Cerebellar cortex (tissue), 1 donor: ENCODE measurements around the gene CRISPLD2.
A peak's percentile ranks its signal among the peaks of the same experiment; 100 is the strongest.
"Not testable (repeated sequence)": the region's sequence is repeated elsewhere in the genome, so short reads cannot be mapped to it uniquely, and the experiment has no call there.

Experiments
- DNase-seq: peaks from one replicate; pipeline ENCODE4 v3.0.0-alpha.2; 2015; ENCODE audit warnings: low spot score

CRISPLD2 gene

DNA sequence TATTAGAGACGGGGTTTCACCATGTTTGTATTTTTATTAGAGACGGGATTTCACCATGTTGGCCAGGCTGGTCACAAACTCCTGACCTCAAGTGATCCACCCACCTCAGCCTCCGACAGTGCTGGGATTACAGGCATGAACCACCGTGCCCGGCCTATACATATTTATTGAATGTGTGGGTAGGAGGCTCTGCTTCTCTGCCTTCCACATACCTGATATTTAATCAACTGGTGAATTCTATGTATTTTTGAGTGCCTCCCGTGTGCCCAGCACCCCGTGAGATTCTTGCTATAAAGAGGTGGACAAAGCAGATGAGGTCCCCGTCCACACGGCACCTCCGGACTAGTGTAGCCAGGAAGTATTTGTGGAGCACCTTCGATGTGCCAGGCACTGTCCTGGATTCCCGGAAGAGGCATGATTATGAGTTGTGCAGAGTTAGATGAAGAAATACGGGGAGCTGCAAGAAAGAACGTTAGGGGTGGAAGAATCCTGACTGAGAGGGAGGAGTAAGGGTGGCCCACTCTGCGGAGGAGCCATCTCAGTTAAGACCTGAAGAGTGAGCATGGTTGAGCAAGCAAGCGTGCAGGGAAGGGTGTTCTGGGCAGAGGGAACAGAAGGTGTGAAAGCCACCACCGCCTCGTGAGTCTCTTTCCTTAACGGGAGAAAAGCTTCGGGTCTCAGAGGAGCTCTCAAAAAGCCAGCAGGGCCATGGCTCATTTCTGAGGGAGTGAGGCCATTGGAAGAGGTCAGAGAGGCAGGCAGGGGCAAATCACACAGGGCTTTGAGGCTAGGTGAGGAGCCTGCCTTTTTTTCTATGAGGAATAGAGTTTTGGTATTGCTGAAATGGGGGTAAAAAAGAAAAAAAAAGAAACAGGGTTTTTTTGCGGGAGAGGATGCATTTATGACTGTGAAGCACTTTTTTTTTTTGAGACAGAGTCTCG lies 21.2 kb downstream of the CRISPLD2 start:
- DNase-seq, result no peak

DNA sequence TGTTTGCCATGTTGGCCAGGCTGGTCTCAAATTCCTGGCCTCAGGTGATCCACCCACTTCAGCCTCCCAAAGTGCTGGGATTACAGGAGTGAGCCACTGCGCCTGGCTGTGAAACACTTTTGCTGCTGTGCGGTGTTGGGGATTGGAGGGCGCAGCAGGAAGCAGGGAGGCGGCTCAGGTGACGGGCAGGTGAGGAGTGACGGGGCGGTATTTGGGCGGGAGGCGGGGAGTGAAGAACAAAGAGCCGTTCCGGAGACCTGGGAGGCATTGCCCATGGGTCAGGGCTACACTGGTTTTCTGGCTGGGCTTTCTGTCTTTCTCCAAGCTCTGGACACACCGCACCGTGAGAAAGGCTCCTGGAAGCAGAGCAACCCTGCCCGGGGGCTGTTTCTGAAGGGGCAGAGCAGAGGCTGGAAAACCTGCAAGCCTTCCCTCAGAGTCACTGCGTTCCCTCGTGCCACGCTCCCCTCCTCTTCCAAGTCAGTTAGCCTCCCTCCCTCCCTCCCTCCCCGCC lies 22.1 kb downstream of the CRISPLD2 start:
- DNase-seq, result no peak

DNA sequence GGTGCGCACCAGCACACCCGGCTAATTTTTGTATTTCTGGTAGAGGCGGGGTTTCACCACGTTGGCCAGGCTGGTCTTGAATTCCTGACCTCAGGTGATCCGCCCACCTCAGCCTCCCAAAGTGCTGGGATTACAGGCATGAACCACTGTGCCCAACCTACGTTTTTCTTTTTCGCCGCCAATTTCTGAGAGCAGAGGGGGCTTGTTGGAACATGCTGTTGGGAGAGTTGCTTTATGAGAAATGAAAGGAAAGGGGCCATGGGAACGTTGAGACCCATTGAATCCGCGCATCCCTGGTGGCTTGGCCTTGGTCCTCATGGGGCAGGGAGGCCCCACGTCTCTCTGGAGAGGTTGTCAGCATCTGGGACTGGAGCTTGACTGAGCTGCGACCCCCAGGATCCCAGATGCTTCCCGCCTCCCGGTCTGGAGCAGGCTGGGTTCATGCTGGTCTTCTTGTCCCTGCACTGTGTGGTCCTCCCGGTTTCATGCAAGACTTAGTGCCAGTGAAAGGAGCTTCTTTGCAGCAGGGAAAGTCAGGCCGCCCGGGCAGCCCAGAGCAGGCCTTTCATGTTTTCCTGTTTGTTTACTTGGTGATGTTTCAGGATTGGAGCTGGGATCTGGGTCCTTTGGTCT lies 22.8 kb downstream of the CRISPLD2 start:
- DNase-seq, result no peak

DNA sequence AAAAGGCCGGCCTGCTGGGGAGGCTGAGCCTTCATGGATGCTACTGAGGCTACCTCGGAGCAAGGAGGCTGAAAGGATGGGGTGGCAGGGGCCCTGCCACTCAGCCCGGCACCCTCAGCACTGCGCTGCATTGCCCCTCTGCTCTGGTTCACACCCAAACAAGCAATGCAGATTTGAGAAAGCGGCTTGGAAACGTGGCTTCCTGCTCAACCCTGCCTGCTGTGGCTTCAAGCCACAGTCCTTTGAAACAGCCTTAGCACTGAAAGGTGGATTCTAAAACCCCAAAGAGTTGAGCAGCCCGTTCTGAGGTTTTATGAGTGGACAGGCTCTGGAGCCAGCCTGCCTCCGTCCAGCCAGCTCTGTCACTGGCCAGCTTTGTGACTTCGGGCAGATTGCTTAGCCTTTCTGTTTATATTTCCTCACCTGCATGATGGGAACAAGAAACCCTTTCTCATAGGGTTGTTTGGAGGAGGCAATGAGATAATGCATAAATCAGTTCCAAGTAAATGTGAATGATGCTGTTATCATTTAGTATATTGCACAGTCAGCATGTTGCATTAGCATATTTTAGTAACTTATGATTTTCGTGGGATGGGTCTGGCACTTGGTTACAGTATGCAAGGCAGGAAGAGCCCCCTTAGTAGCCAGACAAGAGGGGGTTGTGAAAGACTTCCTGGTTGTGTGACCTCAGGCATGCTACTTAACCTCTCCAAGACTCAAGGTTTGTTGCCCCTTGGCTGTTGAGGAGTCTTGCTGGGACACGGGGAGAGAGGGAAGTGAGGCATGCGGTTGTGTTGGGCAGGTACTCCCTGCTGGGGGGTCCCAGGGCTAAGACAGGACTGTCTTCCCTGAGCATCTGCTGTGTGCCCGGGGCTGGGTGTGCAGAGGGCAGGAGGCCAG lies 23.6 kb downstream of the CRISPLD2 start:
- no peak for DNase-seq

DNA sequence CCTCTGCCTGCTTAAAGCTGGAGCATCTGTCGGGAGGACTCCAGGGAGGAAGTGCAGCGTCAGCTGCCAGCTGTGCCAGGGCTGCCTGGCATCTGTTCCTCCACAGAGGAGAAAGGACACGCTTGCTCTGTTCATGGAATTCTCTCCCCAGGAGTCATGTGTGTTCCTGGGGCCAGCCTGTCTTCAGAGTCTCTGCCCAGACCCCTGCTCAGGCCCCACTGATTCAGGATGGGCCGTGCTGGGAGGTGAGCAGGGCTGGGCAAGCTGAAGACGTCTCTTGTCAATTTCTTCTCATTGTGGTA lies 24.2 kb downstream of the CRISPLD2 start:
- no peak for DNase-seq

DNA sequence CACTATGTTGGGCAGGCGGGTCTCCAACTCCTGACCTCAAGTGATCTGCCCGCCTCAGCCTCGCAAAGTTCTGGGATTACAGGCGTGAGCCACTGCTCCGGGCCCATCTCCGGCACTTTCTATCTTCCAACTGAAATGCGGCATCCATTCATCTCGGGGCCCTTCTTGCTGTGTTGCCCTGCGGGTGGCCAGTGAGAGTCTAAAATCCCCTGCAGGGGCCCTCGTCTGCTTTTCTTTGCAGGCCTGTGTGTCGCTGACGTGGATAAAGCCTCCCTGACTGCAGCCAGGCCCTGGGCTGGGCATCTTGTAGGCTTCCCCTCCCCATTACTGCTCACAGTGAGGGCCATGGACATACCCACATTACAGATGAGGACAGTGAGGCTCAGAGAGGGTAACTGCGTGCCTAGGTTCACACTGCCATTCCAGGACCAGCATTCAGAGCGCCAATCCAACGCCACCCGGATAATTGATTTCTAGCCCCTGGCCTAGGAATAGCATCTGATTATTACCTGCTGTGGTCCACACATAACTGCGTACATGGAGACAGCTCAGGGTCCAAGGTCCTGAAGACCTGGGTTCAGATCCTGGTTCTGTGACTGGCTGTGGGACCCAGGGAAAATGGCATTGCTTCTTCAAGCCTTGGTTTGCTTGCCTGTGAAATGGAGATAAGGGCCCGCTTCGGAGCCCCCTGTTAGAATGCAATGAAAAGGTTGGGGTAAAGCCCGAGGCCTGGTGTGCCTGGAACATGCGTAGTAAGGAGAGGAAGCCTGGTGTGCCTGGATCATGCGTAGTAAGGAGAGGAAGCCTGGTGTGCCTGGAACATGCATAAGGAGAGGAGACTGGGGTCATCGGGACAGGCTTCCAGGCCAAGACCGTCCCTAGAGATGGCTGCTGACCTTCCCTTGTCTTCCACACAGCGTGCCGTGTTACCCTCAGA lies 25.0 kb downstream of the CRISPLD2 start:
- no peak for DNase-seq

DNA sequence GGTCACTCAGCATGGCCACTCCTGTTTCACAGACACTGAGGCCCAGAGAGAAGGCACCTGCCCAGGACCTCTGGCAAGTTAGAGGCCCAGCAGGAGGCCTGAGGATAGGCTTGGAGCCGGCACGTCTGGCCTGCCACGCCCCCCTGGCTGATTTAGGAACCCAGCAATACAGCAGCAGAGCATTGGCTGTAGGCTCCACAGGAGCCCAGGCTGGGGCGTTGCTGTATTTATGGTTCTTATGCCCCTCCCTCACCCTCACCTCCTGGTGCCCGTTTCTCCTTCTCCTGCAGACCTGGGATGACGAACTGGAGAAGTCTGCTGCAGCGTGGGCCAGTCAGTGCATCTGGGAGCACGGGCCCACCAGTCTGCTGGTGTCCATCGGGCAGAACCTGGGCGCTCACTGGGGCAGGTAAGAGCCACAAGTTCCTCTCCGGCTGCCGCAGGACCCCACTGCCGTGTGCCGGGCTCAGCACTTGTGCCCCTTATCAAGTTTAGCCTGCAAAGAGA lies 25.8 kb downstream of the CRISPLD2 start:
- DNase-seq, result no peak

DNA sequence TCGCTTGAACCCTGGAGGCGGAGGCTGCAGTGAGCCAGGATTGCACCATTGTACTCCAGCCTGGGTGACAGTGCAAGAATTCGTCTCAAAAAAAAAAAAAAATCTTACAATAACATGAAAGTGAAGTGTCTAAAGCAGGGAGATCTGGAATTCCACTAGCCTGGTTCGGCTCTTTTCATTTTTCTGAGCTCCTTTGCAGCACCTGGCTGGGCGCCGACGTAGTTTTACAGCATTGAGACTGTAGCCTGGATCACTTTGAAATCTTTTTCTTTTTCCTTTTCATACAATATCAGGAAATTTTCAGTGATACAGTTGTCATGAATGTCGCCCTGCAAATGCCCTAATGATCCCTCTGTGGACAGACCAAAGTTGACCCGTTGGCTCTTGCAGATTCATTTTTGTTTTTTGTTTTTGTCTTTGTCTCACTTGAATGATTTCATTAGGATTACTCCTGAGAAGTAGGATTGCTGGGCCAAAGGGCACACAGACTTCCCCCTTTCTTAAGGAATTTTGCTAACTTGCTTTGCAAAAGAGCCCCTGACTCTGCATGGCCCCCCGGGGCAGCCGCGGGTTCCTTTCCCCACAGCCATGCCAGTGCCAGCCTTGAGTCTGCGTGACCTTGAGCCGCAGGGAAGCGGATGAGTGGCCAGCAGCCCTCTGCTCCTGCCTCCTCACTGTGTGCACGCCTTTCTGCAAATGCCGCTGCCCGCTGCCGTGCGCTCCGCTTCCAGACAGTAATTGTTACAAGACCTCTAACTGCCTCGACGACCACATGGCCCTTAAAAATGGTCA lies 28.0 kb downstream of the CRISPLD2 start:
- DNase-seq, result peak; percentile 37

DNA sequence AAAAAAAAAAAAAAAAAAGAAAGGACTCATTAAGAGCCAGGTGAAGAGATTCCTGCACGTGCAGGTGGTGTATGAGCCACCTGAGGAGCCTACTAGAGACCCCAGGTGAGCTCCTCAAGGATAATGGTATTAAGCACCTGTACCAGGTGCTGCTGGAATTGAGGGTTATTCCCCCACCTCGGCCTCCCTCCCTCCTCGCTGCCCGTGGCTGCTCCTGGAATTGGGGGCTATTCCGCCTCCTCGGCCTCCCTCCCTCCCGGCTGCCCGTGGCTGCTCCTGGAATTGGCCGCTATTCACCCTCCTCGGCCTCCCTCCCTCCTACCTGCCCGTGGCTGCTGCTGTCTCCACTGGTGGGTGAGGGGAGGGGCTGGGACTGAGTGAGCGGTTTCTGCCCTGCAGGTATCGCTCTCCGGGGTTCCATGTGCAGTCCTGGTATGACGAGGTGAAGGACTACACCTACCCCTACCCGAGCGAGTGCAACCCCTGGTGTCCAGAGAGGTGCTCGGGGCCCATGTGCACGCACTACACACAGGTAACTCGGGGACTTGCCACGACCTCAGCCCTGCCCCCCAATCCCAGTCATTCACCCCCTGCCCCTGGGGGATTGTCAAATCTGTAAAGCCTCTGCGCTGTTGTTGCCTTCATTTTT lies 29.3 kb downstream of the CRISPLD2 start:
- DNase-seq, result no peak

DNA sequence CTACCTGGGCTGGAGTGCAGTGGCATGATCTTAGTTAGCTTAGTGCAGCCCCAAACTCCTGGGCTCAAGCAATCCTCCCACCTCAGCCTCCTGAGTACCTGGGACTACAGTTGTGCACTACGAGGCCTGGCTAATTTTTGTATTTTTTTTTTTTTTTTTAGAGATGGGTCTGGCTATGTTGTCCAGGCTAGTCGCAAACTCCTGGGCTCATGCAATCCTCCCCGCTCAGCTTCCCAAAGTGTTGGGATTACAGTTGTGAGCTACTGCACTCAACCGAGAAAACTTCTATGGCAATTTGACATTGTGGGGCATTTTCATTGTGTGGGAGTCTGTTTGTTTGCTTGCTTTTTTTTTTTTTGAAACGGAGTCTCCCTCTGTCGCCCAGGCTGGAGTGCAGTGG lies 30.0 kb downstream of the CRISPLD2 start:
- DNase-seq, result no peak

DNA sequence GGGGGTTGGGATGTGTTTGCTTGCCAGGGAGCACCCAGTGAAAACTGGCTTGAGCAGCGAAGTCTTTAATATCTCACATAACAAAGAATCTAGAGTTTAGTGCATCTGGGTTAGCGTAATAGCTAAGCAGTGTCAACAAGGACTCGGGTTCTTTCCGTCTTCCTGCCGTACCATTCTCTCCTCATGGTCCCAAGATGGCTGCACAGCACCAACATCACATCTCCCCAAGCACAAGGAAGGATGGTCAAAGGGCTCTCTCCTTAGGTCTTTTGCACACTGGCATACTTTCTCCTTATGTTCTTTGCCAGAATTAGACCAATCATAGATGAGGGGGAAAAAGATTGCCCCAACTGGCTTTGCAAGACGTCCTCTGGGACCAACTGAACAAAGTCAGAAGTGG lies 30.9 kb downstream of the CRISPLD2 start:
- DNase-seq, result no peak

DNA sequence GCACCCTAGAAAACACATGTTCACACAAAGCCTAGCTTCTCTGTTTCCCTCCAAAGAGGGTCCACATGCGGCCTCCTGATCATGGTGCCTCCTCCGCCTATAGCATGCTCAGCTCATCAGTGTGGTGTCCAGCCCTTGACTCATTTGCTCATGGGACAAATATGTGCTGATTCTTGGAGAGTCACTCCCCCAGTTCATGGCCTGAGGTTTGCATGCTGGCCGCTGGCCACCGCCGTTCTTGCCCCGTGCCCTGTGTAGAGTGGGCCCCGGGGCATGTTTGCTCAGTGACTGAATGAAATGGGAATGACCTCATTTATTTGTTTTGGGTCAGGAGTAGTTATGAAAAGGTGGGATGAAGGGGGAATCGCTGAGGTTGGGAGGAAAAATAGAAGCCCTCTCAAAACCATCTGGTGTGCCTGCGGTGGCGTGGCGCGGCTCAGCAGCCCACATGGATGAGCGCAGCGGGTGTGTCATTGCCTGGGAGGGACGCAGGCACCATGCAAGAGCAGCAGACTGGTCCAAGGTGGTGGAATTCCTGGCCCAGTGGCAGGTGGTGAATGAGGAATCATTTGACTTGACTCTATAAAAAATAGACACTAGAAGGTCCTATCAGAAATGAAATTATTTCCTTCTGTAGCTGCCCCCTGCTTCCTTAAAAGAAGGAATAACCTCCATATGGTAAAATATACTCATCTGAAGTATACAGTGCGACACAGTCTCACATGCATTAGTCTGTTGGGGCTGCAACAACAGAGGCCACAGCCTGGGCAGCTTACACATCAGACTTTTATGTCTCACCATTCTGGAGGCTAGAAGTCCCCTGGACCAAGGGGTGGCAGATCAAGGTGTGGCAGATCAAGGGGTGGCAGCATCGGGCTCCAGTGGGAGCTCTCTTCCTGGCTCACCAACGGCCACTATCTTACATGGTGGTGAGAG lies 31.7 kb downstream of the CRISPLD2 start:
- peak; percentile 75 for DNase-seq

DNA sequence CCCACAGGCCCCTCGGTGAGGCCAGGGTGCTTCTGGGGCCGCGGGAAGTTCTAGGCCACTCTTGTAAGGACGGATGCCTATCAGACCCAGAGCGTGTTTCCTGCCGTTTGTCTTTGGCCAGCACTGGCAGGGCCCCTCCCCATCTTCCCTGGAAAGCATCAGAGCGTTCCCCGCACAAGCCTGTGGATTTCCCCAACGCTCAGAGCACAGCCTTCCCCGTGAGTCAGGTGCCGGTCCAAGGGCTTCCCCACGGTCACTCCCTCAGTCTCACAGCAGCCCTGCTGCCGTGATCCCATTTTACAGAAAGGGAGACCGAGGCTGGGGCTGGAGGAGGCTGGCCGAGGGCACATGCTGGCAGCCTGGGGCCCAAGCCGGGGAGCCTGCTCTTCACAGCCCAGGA lies 33.7 kb downstream of the CRISPLD2 start:
- no peak for DNase-seq

DNA sequence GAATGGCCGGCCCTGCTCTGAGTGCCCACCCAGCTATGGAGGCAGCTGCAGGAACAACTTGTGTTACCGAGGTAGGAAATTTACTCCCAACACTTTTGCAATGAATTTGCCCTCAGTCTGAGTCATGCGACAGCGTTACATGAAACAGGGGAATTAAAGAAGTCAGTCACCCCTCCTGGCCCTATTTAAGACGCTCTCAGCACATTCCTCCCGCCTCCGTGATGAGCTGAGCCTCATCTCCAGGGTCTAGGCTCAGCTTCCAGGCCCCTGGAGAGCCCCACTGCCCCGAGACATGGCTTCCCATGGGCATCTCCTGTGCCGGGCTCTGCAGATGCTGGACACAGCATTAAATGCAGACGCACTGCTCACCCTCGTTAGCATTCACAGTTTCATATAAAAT lies 35.0 kb downstream of the CRISPLD2 start:
- DNase-seq, result no peak

DNA sequence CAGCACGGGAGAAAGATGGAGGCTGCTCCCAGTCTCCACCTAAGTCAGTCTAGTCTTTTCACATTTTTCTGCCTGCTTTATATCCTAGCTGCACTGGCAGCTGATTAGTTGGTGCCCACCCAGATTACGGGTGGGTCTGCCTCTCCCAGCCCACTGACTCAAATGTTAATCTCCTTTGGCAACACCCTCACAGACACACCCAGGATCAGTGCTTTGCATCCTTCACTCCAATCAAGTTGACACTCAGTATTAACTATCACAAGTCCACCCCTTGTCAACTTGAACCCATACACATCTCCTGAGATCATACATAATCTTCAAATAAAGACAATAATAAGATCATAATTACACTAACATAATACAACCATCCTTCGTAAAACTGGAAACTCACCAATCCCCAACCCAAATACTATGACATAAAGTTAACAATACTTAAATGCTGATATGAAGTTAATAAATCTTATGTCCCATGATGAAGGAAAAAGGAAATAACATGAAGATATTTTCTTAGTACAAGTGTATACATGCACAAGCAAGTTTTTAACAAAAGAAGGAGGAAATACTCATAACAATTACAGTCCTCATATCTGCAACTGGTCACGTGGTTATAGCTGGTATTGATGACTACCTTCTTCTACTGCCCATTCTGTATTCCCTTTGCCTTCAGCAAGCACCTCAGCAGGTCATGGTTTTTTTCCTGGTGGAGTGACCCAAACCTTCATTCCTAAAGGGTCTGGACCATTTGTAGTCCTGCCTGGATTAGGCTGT lies 35.8 kb downstream of the CRISPLD2 start:
- DNase-seq, result not testable (repeated sequence)

DNA sequence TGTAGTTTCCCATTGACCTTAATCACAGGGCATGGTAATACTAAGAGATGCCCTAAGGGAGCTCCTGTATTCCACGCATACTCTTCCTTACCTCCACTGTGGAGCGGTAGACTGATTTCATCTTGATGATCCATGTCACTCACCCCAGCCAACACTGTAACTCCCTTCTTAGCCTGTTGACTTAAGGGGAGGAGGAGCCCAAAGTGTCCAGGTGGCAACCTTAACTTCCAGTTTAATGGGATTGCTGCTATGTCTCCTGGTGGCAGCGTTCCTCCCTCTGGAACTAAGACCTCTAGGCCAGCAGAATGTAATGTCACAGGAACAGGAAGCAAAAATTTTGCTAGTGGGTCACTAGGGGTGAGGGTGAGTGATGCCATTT lies 36.4 kb downstream of the CRISPLD2 start:
- not testable (repeated sequence) for DNase-seq

DNA sequence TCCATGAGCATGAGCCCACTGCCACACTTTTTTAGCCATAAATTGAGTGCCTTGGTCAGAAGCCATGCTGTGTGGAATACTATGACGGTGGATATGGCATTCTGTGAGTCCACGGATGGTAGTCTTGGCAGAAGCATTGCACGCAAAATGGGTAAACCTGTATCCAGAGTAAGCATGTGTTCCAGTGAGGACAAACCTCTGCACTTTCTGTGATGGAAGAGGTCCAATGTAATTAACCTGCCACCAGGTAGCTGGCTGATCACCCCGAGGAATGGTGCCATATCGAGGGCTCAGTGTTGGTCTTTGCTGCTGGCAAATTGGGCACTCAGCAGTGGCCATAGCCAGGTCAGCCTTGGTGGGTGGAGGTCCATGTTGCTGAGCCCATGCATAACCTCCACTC lies 37.0 kb downstream of the CRISPLD2 start:
- not testable (repeated sequence) for DNase-seq

DNA sequence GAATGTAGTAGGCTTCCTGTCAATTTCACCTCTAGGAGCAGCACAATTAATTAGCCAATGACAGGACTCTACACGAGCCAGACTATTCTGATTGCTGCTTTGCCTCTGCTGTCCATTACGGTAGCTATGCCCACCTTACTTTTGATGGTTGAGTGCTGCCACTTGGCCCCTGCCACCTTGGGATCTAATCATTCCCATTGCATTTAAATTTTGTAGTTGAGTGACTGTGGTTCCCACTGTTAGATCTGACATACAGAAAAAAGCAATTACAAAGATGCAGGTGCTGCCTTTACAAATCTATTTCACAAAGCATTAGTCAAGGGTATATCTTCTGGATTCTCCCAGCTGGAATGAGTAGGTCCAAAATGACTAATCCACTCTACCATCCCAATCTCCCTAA lies 39.9 kb downstream of the CRISPLD2 start:
- DNase-seq, result no peak
